ENCODE data around the gene TOB1. TPM values are rescaled to one million over a fixed set of nuclear protein-coding genes. Genes with fewer than 3 reads are reported as not detected.

Gene TOB1
- total RNA-seq, 2 experiments from 2014 or later, result 419 to 449 TPM

DNA sequence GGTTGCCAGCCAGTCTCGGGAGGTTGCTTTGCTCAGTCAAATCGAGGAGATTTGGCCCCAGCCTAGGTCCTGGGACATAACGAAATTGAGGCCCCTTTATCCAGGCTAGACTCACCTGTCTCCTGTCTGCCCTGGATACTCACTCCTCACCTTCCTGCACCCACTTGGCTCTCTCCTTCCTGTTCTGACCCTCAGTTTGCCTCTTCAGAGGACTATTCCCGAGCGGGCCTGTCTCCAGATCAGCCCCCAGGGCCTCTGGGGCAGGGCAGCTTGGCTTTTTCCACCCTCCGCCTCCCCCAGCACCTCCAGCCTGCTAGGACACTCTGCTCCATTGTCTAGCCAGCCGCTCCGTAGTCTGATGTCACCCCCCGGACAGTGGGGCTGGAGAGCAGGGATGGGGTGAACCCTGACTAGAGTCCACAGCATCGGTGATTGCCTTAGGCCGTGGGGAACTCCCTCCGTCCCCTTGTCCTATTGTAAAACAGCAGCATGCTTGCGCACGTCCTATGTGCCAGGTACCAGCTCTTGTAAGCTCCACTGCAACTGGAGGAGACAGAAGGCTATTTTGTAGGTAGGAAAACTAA is 21.9 kb downstream of the TOB1 start:
- no peaks in the 10 kb centered on the region for H3K4me1 Mint-ChIP-seq (ENCODE audit: low read depth)
- Histone ChIP-seq H3K4me1 (ENCODE audit: insufficient read depth, low read length) (peaks cover 5% of the 10 kb centered on the region), H3K4me3 (ENCODE audit: low read length) (no peak overlapping the region), H3K36me3 (ENCODE audit: insufficient read depth, low read length) (no peaks in the 10 kb centered on the region), H3K27me3 (ENCODE audit: control insufficient read depth in 1 of 2, insufficient read depth in 2 of 2, low read length in 2 of 2) (no peaks in the 10 kb centered on the region), H3K27ac (ENCODE audit: low read depth in 1 of 2, low read length in 2 of 2) (no peak overlapping the region), H3K9me3 (ENCODE audit: control insufficient read depth in 1 of 2, insufficient read depth in 1 of 2, low read length in 2 of 2) (no peaks in the 10 kb centered on the region)
- DNase-seq (no peak), ATAC-seq (ENCODE audit: poor library complexity) (no peak)
- no peaks in the 10 kb centered on the region for H3K36me3 Mint-ChIP-seq (ENCODE audit: low read depth)
- TF ChIP-seq, protein P1, sequence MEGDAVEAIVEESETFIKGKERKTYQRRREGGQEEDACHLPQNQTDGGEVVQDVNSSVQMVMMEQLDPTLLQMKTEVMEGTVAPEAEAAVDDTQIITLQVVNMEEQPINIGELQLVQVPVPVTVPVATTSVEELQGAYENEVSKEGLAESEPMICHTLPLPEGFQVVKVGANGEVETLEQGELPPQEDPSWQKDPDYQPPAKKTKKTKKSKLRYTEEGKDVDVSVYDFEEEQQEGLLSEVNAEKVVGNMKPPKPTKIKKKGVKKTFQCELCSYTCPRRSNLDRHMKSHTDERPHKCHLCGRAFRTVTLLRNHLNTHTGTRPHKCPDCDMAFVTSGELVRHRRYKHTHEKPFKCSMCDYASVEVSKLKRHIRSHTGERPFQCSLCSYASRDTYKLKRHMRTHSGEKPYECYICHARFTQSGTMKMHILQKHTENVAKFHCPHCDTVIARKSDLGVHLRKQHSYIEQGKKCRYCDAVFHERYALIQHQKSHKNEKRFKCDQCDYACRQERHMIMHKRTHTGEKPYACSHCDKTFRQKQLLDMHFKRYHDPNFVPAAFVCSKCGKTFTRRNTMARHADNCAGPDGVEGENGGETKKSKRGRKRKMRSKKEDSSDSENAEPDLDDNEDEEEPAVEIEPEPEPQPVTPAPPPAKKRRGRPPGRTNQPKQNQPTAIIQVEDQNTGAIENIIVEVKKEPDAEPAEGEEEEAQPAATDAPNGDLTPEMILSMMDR (IDR thresholded peaks at IDR 0.05), result no peak
- no peaks in the 10 kb centered on the region for H3K9me3 Mint-ChIP-seq
- POLR2A ChIA-PET, result no interaction called here
- no peak overlapping the region for H3K4me3 Mint-ChIP-seq
- intact Hi-C loops (cut with DNase I, micrococcal nuclease), result loop anchor here in 1 of 2 experiments (5.0 kb wide), 1 partner anchor 367 kb away; the partner anchor contains the start of gene RSAD1
- CTCF ChIA-PET, result no interaction called here
- no peak overlapping the region for H3K27ac Mint-ChIP-seq
- no peaks in the 10 kb centered on the region for H3K27me3 Mint-ChIP-seq

DNA sequence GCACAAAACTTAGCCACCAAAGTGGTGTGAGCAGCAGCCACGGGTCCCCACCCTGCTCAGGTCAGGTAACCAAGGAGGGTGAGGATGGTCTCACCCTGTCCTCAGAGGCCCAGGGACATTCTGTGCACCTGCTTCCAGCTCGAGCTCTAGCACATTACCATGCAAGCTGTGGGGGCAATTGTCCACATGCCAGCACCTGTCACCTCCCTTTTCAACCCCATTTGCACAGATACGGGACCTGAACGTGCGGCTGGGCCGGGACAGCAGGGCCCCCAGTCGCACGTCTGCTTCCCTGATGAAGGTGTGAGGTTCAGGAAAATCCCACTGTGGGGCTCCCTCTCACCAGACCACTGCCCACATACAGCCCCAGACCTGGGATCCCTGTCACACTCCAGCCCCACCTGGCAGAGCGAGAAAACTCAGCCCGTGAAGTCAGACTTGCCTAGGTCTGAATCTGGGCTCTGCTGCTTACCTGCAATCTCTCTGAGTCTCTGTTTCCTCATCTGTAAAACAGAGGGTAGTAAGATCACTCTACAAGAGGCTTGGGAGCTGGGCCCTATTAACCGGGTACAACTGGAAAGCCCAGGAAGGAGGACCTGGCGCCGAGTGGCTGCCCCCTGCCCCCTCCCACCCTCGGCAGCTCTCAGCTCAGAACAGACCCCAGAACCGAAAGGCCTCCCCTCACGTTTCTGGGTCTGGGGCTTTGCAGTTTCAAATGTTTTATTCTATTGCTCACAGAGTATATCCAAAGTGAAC is 22.8 kb downstream of the TOB1 start:
- H3K4me1 Mint-ChIP-seq (ENCODE audit: low read depth), result no peaks in the 10 kb centered on the region
- peaks cover 5% of the 10 kb centered on the region for H3K4me1 ChIP-seq (ENCODE audit: insufficient read depth, low read length)
- ChIA-PET POLR2A (interaction anchor here (1.2 kb wide), 1 partner anchor 60 kb away, joined by 4 read pairs; no protein-coding TSS in a partner anchor), CTCF (no interaction called here)
- H3K27me3 Mint-ChIP-seq, result no peaks in the 10 kb centered on the region
- H3K27ac ChIP-seq (ENCODE audit: low read depth in 1 of 2, low read length in 2 of 2), result no peak overlapping the region
- H3K9me3 ChIP-seq (ENCODE audit: control insufficient read depth in 1 of 2, insufficient read depth in 1 of 2, low read length in 2 of 2), result no peaks in the 10 kb centered on the region
- TF ChIP-seq, protein P1 (IDR thresholded peaks at IDR 0.05), result no peak
- no peaks in the 10 kb centered on the region for H3K9me3 Mint-ChIP-seq
- intact Hi-C loops (cut with DNase I, micrococcal nuclease), result loop anchor here in 1 of 2 experiments (5.0 kb wide), 1 partner anchor 366 kb away; the partner anchor contains the start of gene RSAD1
- no peak overlapping the region for H3K4me3 ChIP-seq (ENCODE audit: low read length)
- no peaks in the 10 kb centered on the region for H3K27me3 ChIP-seq (ENCODE audit: control insufficient read depth in 1 of 2, insufficient read depth in 2 of 2, low read length in 2 of 2)
- H3K27ac Mint-ChIP-seq, result no peak overlapping the region
- no peaks in the 10 kb centered on the region for H3K36me3 ChIP-seq (ENCODE audit: insufficient read depth, low read length)
- H3K36me3 Mint-ChIP-seq (ENCODE audit: low read depth), result no peaks in the 10 kb centered on the region
- DNase-seq (no peak), ATAC-seq (ENCODE audit: poor library complexity) (no peak)
- no peak overlapping the region for H3K4me3 Mint-ChIP-seq

DNA sequence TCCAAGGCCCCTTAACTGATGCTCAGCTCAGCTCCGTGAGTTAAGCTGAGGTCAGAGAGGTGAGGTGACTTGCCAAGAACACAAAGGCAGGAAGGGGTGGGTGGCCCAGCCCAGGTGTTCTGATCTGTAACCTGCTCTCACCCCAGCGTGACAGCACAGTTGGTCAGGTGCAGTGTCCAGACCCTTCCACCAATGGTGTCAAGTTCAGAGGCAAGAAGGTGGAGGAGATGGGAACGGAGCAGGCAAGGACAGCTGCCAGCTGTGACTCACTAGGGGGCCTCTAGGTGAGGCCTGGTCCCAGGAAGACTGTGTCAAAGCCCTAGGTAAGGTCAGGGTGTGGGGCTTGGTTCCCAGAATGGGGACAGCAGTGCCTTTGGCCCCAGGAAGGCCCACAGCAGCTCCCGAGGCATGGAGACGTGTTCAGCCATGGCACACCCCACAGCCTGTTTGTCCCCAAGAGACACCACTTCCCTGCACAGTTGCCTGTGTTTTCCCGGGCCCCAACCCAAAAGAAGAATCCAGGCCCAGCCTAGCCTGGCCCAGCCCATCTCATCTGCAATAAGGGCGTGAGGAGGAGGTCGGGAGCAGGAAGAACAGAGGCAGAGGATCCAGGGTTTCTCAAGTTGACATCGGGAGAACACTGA is 23.5 kb downstream of the TOB1 start:
- no peak overlapping the region for H3K27ac Mint-ChIP-seq

More for the DNA sequence above, 23.5 kb downstream of the TOB1 start:
- TF ChIP-seq, protein P1 (IDR thresholded peaks at IDR 0.05), result no peak
- no peak for ATAC-seq (ENCODE audit: poor library complexity)
- no peaks in the 10 kb centered on the region for H3K36me3 ChIP-seq (ENCODE audit: insufficient read depth, low read length)
- H3K9me3 Mint-ChIP-seq, result no peaks in the 10 kb centered on the region
- no peak overlapping the region for H3K27ac ChIP-seq (ENCODE audit: low read depth in 1 of 2, low read length in 2 of 2)
- DNase-seq, result no peak
- H3K4me1 Mint-ChIP-seq (ENCODE audit: low read depth), result no peaks in the 10 kb centered on the region
- H3K27me3 Mint-ChIP-seq, result no peaks in the 10 kb centered on the region
- H3K36me3 Mint-ChIP-seq (ENCODE audit: low read depth), result no peaks in the 10 kb centered on the region
- no peaks in the 10 kb centered on the region for H3K9me3 ChIP-seq (ENCODE audit: control insufficient read depth in 1 of 2, insufficient read depth in 1 of 2, low read length in 2 of 2)
- no peak overlapping the region for H3K4me3 ChIP-seq (ENCODE audit: low read length)
- intact Hi-C loops (cut with DNase I, micrococcal nuclease), result loop anchor here (1.0 to 5.0 kb wide), 4 partner anchors 59 to 365 kb away; partner anchors contain the start of genes RSAD1 (in 1 of the 2) and SPATA20 (in 1 of the 2)
- ChIA-PET POLR2A (interaction anchor here (1.2 kb wide), 1 partner anchor 60 kb away, joined by 4 read pairs; no protein-coding TSS in a partner anchor), CTCF (interaction anchor here (1.0 kb wide), 2 partner anchors 9 to 64 kb away, joined by 3 read pairs; no protein-coding TSS in a partner anchor)
- H3K4me3 Mint-ChIP-seq, result no peak overlapping the region
- peaks cover 5% of the 10 kb centered on the region for H3K4me1 ChIP-seq (ENCODE audit: insufficient read depth, low read length)
- H3K27me3 ChIP-seq (ENCODE audit: control insufficient read depth in 1 of 2, insufficient read depth in 2 of 2, low read length in 2 of 2), result no peaks in the 10 kb centered on the region
